Testis (tissue), 2 donors: ENCODE results near the gene SLIT3.

ENCODE experiments used
- CTCF ChIP-seq, 3 experiments: fragments of 450-650 bp in 2 of 3; fragments of 200-600 bp in 1 of 3; sonication (generic) in 1 of 3; IDR thresholded peaks; one replicate each; pipeline ENCODE4 v1.5.1; 2016 to 2019; ENCODE audit warnings: antibody characterized with exemption in 3 of 3, mild to moderate bottlenecking in 2 of 3, moderate library complexity in 1 of 3
- POLR2A ChIP-seq: fragments of 450-650 bp; IDR thresholded peaks from one replicate; pipeline ENCODE4 v1.6.1; 2017; ENCODE audit warnings: antibody characterized with exemption, mild to moderate bottlenecking, moderate library complexity

- TF ChIP-seq POLR2A (no peak), CTCF (IDR thresholded peaks at IDR 0.05) (no peak)
Observed at GRCh38 chr5:168867241-168867640, 433.7 kb downstream of the SLIT3 start.
